GM18907 (cell line): Measurements from ENCODE around the gene IL19.
"Not testable (repeated sequence)": the region's sequence is repeated elsewhere in the genome, so short reads cannot be mapped to it uniquely, and the experiment has no call there.

Source experiments
- ATAC-seq: cut with Tn5 transposase; IDR thresholded peaks from one replicate; pipeline ENCODE4 v1.9.1; 2021; ENCODE audit warnings: mild to moderate bottlenecking, moderate library complexity; ENCODE audit not compliant: unreplicated experiment

Gene IL19

GRCh38 chr1:206852662-206853061 is 82.1 kb downstream of the IL19 start:
- ATAC-seq = not testable (repeated sequence)

GRCh38 chr1:206853696-206854095 is 83.1 kb downstream of the IL19 start:
- ATAC-seq = not testable (repeated sequence)

- no peak for ATAC-seq
These were observed 84.0 kb downstream of the IL19 start for GRCh38 chr1:206854401-206855129.

GRCh38 chr1:206855859-206856258 is 85.3 kb downstream of the IL19 start:
- no peak for ATAC-seq

- ATAC-seq = no peak
These were observed 86.3 kb downstream of the IL19 start for GRCh38 chr1:206856674-206857464.

- no peak for ATAC-seq
These were observed 88.5 kb downstream of the IL19 start for GRCh38 chr1:206859082-206859521.

GRCh38 chr1:206860165-206860564 is 89.6 kb downstream of the IL19 start:
- ATAC-seq = no peak

GRCh38 chr1:206863266-206863665 is 92.7 kb downstream of the IL19 start:
- no peak for ATAC-seq

- no peak for ATAC-seq
These were observed 94.5 kb downstream of the IL19 start, which contains the start of gene IL20 for GRCh38 chr1:206864939-206865671. IL20 (plus strand) TSS chr1:206865623; CDS start chr1:206865853, 230 bp downstream.

GRCh38 chr1:206866062-206866461 is 95.5 kb downstream of the IL19 start:
- no peak for ATAC-seq

GRCh38 chr1:206867239-206867638 is 96.7 kb downstream of the IL19 start:
- ATAC-seq = no peak

- ATAC-seq = no peak
These were observed 97.1 kb downstream of the IL19 start for GRCh38 chr1:206867716-206868115.

GRCh38 chr1:206868264-206868663 is 97.7 kb downstream of the IL19 start:
- ATAC-seq = no peak

- ATAC-seq = no peak
These were observed 101.6 kb downstream of the IL19 start for GRCh38 chr1:206872139-206872538.

GRCh38 chr1:206873603-206874188 is 103.1 kb downstream of the IL19 start:
- no peak for ATAC-seq

GRCh38 chr1:206875752-206876377 is 105.3 kb downstream of the IL19 start:
- no peak for ATAC-seq

GRCh38 chr1:206878456-206878855 is 107.9 kb downstream of the IL19 start:
- no peak for ATAC-seq

- no peak for ATAC-seq
These were observed 109.7 kb downstream of the IL19 start for GRCh38 chr1:206880314-206880713.

- ATAC-seq = no peak
These were observed 112.0 kb downstream of the IL19 start for GRCh38 chr1:206882555-206882954.

GRCh38 chr1:206883160-206883559 is 112.6 kb downstream of the IL19 start:
- no peak for ATAC-seq

GRCh38 chr1:206883876-206884275 is 113.3 kb downstream of the IL19 start:
- no peak for ATAC-seq
